Ovary (tissue), 9 donors: ENCODE results near the gene TMEM107. TPM values are rescaled to one million over a fixed set of nuclear protein-coding genes. Genes with fewer than 3 reads are reported as not detected.

ENCODE experiments used
- DNase-seq, 5 donors: peaks; one replicate each; pipeline ENCODE4 v3.0.0-alpha.2; 2019 to 2020
- H3K27ac ChIP-seq, 2 donors: fragments of 200-600 bp; one replicate each; pipeline versions ENCODE4 v1.5.1 to v1.8.0; 2019 to 2022
- H3K27me3 ChIP-seq: fragments of 200-600 bp; one replicate; pipeline ENCODE4 v1.8.0; 2022
- H3K36me3 ChIP-seq: fragments of 200-600 bp; sonication (generic); one replicate; pipeline ENCODE4 v1.5.1; 2019
- H3K4me1 ChIP-seq: one replicate; pipeline ENCODE4 v1.8.1; 2013; ENCODE audit warnings: mild to moderate bottlenecking, moderate library complexity; ENCODE audit not compliant: insufficient read depth
- H3K4me3 ChIP-seq: fragments of 200-600 bp; sonication (generic); one replicate; pipeline ENCODE4 v1.5.1; 2017
- H3K9me3 ChIP-seq, 2 donors: fragments of 200-600 bp in 1 of 2; sonication (generic) in 1 of 2; one replicate each; pipeline versions ENCODE4 v1.5.1 to v1.8.1; 2013 to 2019; ENCODE audit warnings: mild to moderate bottlenecking in 1 of 2, moderate library complexity in 1 of 2
- EP300 ChIP-seq: sonication (generic); formaldehyde crosslinking; IDR thresholded peaks from one replicate; pipeline ENCODE4 v1.6.1; 2017; ENCODE audit warnings: antibody characterized with exemption
- POLR2A ChIP-seq: fragments of 450-650 bp; IDR thresholded peaks from one replicate; pipeline ENCODE4 v1.6.1; 2017; ENCODE audit warnings: antibody characterized with exemption, mild to moderate bottlenecking, moderate library complexity
- WGBS, 3 donors: extraction: QIAGEN DNeasy Blood & Tissue Kit in 1 of 3; methylation state at CpG; one replicate each; pipeline versions ENCODE4 v1.1.5 to v1.1.7; 2013 to 2017; 5-methylcytosine and 5-hydroxymethylcytosine counted together
- intact Hi-C, 4 donors: fragments of 100-400 bp; cut with DNase I; formaldehyde crosslinking; loops; one replicate each; pipeline versions ENCODE4 v1.11.0 to v1.15.1; 2022 to 2023
- polyA plus RNA-seq, 2 donors: library from polyadenylated mRNA; stranded (reverse); fragments of 200-250 nt in 1 of 2; fragments of 350-450 nt in 1 of 2; fragmentation: Illumina TruSeq in 1 of 2; extraction: RNeasy Lipid Tissue Mini Kit (QIAGEN cat#74804) in 1 of 2; gene quantifications; one replicate each; pipeline ENCODE4 v1.2.3, GENCODE V29; 2013 to 2014
- total RNA-seq, 7 donors: library from RNA; depleted of rRNA in 2 of 7; stranded (reverse); fragments of >200 nt in 2 of 7; fragmentation: NEBNext Ultra II Directional in 3 of 7; extraction: Animal tissue kit (Norgen Biotek cat#: 25700) in 3 of 7; gene quantifications; one replicate each; pipeline versions ENCODE4 v1.1.0 to v1.2.4, GENCODE V29; 2016 to 2023
- TF ChIP-seq, protein P1 (sequence below), 3 donors: fragments of 450-650 bp in 2 of 3; fragments of 200-600 bp in 1 of 3; IDR thresholded peaks; one replicate each; pipeline versions ENCODE4 v1.5.1 to v1.8.0; 2016 to 2022; ENCODE audit warnings: antibody characterized with exemption in 3 of 3, mild to moderate bottlenecking in 1 of 3
- donor health status: DM: no; HTN: no; CAD: no; lungs with moderate emphysema.
- donor health status: DM: no; HTN: no; CAD: no.
- donor health status: Bipolar disorder and iron deficiency.
- donor health status: DM: yes; HTN: yes; CAD: no.
- donor health status: DM: no; HTN: no; CAD: no.
- donor health status: DM: yes; HTN: yes; CAD: no.

The TMEM107 gene
- total and polyA plus RNA-seq, 9 donors, result 7.5 to 57.6 (median 10.5) TPM

DNA sequence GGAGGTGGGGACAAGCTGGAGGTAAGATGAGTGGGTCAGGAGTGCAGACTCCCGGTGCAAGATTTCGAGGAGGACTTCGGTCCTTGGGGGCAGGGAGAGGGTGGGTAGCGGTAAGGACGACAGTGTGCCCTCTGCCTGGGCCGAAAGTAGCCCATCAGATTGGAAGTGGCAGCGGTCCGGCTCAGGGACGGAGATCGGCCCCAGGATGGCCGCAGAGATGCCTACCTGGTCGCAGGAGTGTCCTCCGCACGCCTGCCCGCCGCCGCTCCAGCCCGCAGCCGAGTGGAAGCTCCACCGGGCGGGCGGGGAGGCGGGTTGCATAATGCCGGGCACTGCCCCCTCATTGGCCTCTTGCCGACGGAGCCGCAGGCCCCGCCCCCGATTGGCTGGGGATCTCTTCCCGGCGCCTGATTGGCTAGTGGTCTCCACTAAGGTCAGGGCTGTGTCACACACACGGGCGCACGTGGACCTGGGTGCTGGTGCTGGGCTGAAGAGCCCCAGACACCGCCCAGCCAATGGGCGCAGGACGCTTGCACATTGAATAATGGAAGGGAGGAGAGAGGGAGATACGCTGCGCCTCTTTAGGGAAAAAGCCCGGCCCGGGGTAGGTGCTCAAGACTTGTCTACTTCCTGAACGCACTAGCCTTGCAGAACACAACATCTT, 23.9 kb downstream of the TMEM107 start, which contains the start of gene PER1:
PER1 (minus strand) TSS at position 293 of the 664 bp plus-strand sequence. CDS start 1,698 bp downstream, outside the sequence.
- Histone ChIP-seq H3K27me3 (no peaks in the 10 kb centered on the region), H3K27ac (peak within 1 kb of the TSS; percentile 94 to 96), H3K4me1 (peaks cover 12% of the 10 kb centered on the region), H3K9me3 (no peaks in the 10 kb centered on the region), H3K36me3 (no peaks in the 10 kb centered on the region), H3K4me3 (peak within 1 kb of the TSS; percentile 56)
- TF ChIP-seq EP300 (peak; percentile 73), POLR2A (peak; percentile 90)
- TF ChIP-seq, protein P1, sequence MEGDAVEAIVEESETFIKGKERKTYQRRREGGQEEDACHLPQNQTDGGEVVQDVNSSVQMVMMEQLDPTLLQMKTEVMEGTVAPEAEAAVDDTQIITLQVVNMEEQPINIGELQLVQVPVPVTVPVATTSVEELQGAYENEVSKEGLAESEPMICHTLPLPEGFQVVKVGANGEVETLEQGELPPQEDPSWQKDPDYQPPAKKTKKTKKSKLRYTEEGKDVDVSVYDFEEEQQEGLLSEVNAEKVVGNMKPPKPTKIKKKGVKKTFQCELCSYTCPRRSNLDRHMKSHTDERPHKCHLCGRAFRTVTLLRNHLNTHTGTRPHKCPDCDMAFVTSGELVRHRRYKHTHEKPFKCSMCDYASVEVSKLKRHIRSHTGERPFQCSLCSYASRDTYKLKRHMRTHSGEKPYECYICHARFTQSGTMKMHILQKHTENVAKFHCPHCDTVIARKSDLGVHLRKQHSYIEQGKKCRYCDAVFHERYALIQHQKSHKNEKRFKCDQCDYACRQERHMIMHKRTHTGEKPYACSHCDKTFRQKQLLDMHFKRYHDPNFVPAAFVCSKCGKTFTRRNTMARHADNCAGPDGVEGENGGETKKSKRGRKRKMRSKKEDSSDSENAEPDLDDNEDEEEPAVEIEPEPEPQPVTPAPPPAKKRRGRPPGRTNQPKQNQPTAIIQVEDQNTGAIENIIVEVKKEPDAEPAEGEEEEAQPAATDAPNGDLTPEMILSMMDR (IDR thresholded peaks at IDR 0.05), result peak in 2 of 3 donors; percentile 2 to 24
- 1 to 3% (median 1%) methylated on average over 35 to 42 of the region's 42 CpGs for WGBS, 3 donors
- DNase-seq, result peak; percentile 97 to 99 (median 98)
- intact Hi-C loops, result loop anchor here in 1 of 4 donors (10.0 kb wide), 1 partner anchor 307 kb away; no protein-coding TSS in a partner anchor

DNA sequence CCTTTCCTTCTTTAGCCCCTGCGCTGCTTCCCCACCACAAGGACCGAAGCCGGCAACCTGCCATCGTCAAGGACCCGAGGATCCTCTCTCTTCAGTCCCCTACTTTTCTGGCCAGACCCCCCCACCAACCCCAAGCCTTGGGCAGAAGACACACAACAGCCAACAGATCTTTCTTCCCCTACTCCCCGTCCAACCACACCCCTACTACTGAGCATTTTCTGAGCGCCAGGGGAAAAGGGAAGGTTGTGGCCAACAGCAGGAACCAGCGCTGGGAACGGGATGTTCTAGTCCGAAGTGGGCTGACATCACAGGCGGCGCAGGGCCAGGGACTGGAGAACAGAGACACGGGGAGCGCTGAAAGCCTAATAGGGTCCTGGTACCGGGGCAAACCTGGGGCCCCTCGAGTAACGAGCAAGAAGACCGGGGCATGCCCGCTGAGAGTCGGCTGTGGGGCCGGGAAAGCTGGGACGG, 24.5 kb downstream of the TMEM107 start:
- TF ChIP-seq POLR2A, result no peak
- TF ChIP-seq, protein P1 (IDR thresholded peaks at IDR 0.05), result no peak
- TF ChIP-seq EP300, result peak; percentile 80
- Histone ChIP-seq H3K36me3 (no peaks in the 10 kb centered on the region), H3K27ac (peak overlapping the region; percentile 94 to 96), H3K4me1 (peaks cover 12% of the 10 kb centered on the region), H3K27me3 (no peaks in the 10 kb centered on the region), H3K4me3 (peak overlapping the region; percentile 56), H3K9me3 (no peaks in the 10 kb centered on the region)
- DNase-seq, result peak; percentile 88 to 96 (median 88)
- intact Hi-C loops, result loop anchor here in 1 of 4 donors (10.0 kb wide), 1 partner anchor 307 kb away; no protein-coding TSS in a partner anchor
- WGBS, 3 donors, result 0 to 1% (median 1%) methylated on average over 22 of the region's 22 CpGs

DNA sequence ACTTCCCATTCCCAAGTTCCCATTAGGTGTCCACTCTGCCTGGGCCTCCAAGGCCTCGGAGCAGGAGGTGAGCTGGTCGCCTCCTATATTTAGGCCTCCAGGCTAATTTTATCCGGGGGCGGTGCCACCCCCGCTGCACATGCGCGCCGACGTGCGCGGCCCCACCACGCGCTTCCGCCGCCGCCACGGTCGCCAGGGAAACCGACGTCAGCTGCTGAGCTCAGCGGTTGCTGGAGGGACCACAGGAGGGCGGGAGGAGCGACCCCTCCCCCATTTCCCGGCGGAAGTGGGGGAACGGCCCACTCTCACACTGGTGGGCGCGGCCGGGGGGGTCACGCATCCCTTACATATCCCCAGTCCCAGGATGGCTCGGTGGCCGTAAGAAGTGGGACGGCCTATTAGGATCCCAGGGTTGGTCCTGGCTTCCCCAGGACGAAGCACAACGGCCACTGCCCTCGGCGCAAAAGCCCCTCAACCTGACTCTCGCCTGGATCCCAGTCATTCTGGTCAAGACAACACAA, 25.0 kb downstream of the TMEM107 start:
- intact Hi-C loops, result loop anchor here in 1 of 4 donors (10.0 kb wide), 1 partner anchor 306 kb away; no protein-coding TSS in a partner anchor
- TF ChIP-seq, protein P1 (IDR thresholded peaks at IDR 0.05), result peak in 2 of 3 donors; percentile 23 to 42
- TF ChIP-seq EP300 (peak; percentile 76), POLR2A (peak; percentile 75)
- Histone ChIP-seq H3K4me1 (peaks cover 12% of the 10 kb centered on the region), H3K27ac (peak overlapping the region; percentile 94 to 96), H3K36me3 (no peaks in the 10 kb centered on the region), H3K27me3 (no peaks in the 10 kb centered on the region), H3K9me3 (no peaks in the 10 kb centered on the region), H3K4me3 (peak overlapping the region; percentile 56)
- DNase-seq, result peak; percentile 94 to 97 (median 95)
- WGBS, 3 donors, result 0 to 1% (median 1%) methylated on average over 37 to 38 of the region's 38 CpGs

DNA sequence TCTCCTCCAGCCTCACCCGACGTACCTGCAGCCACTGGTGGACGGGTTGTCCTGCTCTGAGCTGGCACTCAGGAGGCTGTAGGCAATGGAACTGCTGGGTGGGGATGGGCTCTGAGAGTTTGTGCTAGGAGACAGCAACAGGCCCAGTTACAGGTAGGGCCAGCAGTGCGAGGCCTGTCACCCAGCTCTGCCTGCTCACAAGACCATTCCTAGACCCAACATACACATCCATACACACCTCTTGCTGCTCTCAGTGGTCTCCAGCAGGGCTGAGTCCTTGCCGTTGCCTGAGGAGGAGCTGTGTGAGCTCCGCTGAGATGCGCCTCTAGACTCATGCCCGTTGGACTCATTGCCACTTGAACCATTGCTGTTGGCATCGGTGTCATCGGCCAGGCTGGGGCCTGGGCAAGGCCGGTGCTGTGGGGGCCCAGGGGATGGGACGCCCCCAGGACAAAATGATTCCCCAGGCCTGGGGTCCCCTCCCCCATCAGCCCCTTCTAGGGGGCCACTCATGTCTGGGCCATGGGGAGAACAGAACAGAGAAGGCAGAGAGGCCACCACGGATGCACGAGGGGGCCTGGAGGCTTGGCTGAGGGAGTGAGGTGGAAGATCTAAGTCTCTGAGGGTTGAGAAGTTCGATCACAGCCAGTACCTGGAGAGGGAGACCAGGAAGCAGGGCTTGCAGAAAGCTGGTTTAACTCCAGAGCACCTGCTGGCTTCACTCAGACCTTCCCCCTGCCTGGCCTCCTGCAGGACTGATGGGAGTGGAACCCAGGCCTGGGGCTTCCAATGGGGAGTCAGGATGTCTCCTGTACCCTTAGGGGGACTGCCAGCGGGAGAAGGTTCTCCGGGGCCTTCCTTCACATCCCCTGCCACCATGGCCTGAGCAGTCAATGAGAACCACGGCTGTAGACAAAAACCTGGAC, 25.7 kb downstream of the TMEM107 start:
- DNase-seq, result peak; percentile 48 to 63 (median 60)
- Histone ChIP-seq H3K36me3 (no peaks in the 10 kb centered on the region), H3K9me3 (no peaks in the 10 kb centered on the region), H3K4me3 (peak overlapping the region; percentile 56), H3K4me1 (peaks cover 12% of the 10 kb centered on the region), H3K27me3 (no peaks in the 10 kb centered on the region), H3K27ac (peak overlapping the region; percentile 94 to 96)
- 64 to 70% (median 68%) methylated on average over 18 of the region's 18 CpGs for WGBS, 3 donors
- intact Hi-C loops, result loop anchor here in 1 of 4 donors (10.0 kb wide), 1 partner anchor 306 kb away; no protein-coding TSS in a partner anchor
- TF ChIP-seq EP300, result no peak
- TF ChIP-seq, protein P1 (IDR thresholded peaks at IDR 0.05), result no peak
- TF ChIP-seq POLR2A, result no peak
